Sigmoid colon (tissue), 7 donors: ENCODE results near the gene KIAA1217. TPM values are rescaled to one million over a fixed set of nuclear protein-coding genes. Genes with fewer than 3 reads are reported as not detected.
A peak's percentile ranks its signal among the peaks of the same experiment; 100 is the strongest.
"Not testable (repeated sequence)": the region's sequence is repeated elsewhere in the genome, so short reads cannot be mapped to it uniquely, and the experiment has no call there.

Experiments used
- DNase-seq: peaks from one replicate; pipeline ENCODE4 v3.0.0-alpha.2; 2019
- H3K27ac ChIP-seq, 4 donors: fragments of 200-600 bp; sonication (generic); one replicate each; pipeline ENCODE4 v1.5.1; 2016 to 2019; ENCODE audit warnings: mild to moderate bottlenecking in 1 of 4
- H3K27me3 ChIP-seq, 3 donors: fragments of 200-600 bp; sonication (generic); one replicate each; pipeline ENCODE4 v1.5.1; 2019; ENCODE audit warnings: mild to moderate bottlenecking in 1 of 3
- H3K36me3 ChIP-seq, 4 donors: fragments of 200-600 bp; sonication (generic); one replicate each; pipeline ENCODE4 v1.5.1; 2016 to 2019
- H3K4me1 ChIP-seq, 4 donors: fragments of 200-600 bp; sonication (generic); one replicate each; pipeline ENCODE4 v1.5.1; 2017 to 2019
- H3K4me3 ChIP-seq, 4 donors: fragments of 200-600 bp; sonication (generic); one replicate each; pipeline ENCODE4 v1.5.1; 2017 to 2019; ENCODE audit warnings: mild to moderate bottlenecking in 2 of 4, moderate library complexity in 1 of 4
- H3K9me3 ChIP-seq, 4 donors: fragments of 200-600 bp in 3 of 4; sonication (generic) in 3 of 4; one replicate each; pipeline versions ENCODE4 v1.5.1 to v1.6.1; 2013 to 2019
- CTCF ChIP-seq, 4 experiments: fragments of 450-650 bp in 3 of 4; fragments of 200-600 bp in 1 of 4; IDR thresholded peaks; one replicate each; pipeline ENCODE4 v1.5.1; 2016 to 2019; ENCODE audit warnings: antibody characterized with exemption in 4 of 4, mild to moderate bottlenecking in 3 of 4, moderate library complexity in 2 of 4
- EP300 ChIP-seq, 4 donors: sonication (generic); formaldehyde crosslinking; IDR thresholded peaks; one replicate each; pipeline ENCODE4 v1.6.1; 2017; ENCODE audit warnings: antibody characterized with exemption in 4 of 4
- POLR2A ChIP-seq, 2 donors: fragments of 450-650 bp; IDR thresholded peaks; one replicate each; pipeline ENCODE4 v1.6.1; 2016; ENCODE audit warnings: antibody characterized with exemption in 2 of 2, mild to moderate bottlenecking in 2 of 2, moderate library complexity in 2 of 2
- POLR2AphosphoS5 ChIP-seq, 4 donors: sonication (generic); formaldehyde crosslinking; IDR thresholded peaks; one replicate each; pipeline ENCODE4 v1.6.1; 2017; ENCODE audit warnings: antibody characterized with exemption in 4 of 4
- WGBS, 2 donors: extraction: QIAGEN DNeasy Blood & Tissue Kit; methylation state at CpG; one replicate each; pipeline ENCODE4 v1.1.7; 2013; 5-methylcytosine and 5-hydroxymethylcytosine counted together
- intact Hi-C: fragments of 100-400 bp; cut with DNase I; formaldehyde crosslinking; loops from one replicate; pipeline ENCODE4 v1.15.1; 2023
- polyA plus RNA-seq, 3 donors: library from polyadenylated mRNA; stranded (reverse); fragments of 200-250 nt; gene quantifications; one replicate each; pipeline ENCODE4 v1.2.3, GENCODE V29; 2013
- total RNA-seq, 4 donors: library from RNA; depleted of rRNA; stranded (reverse); fragments of >200 nt; gene quantifications; one replicate each; pipeline ENCODE4 v1.1.0, GENCODE V29; 2016
- donor health status: healthy with polysubstance abuse.
- donor health status: Bipolar disorder and iron deficiency.
- donor health status: healthy.

KIAA1217 gene
- total and polyA plus RNA-seq, 7 donors, result 7.6 to 31.9 (median 15.0) TPM

DNA sequence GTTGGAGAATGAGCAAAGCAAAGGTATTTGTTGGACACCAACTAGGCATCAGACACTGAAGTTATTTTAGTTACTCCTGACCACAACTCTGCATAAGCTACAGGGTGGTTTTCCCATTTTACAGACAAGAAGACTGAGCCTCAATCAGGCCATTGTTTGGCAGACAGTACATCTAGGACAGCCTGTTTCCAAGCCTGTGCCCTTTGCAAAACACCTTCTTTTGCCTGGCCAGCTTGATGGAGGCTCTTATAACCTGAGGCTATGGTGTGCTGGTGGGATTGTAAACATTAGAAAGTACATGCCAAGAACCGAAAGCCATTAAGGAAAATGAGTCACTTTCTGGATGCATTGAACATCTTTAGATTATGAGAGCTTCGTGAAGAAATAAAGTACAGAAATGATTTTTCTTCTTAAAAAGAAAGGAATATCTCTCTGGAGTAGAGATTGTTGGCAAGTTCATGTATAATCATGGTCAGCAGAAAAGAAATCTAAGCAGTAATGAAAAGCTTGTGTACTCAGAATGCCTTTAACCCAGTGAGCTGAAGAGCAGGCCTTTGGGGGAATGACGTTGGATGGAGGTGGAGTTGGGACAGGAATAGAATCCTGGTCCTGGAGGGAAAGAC, 140.6 kb downstream of the KIAA1217 start:
- 51 to 66% methylated on average over 3 of the region's 3 CpGs for WGBS, 2 donors
- H3K27ac ChIP-seq, result peak overlapping the region in 1 of 4 donors; percentile 6
- peaks cover 0 to 20% (median under 1%) of the 10 kb centered on the region in 4 donors for H3K4me1 ChIP-seq
- no peak overlapping the region for H3K4me3 ChIP-seq
- no peaks in the 10 kb centered on the region for H3K27me3 ChIP-seq
- intact Hi-C loops, result loop anchor here (10.0 kb wide), 1 partner anchor 135 kb away; no protein-coding TSS in a partner anchor
- H3K9me3 ChIP-seq, result no peaks in the 10 kb centered on the region
- TF ChIP-seq CTCF (IDR thresholded peaks at IDR 0.05), result no peak
- H3K36me3 ChIP-seq, result no peaks in the 10 kb centered on the region
- DNase-seq, result no peak

DNA sequence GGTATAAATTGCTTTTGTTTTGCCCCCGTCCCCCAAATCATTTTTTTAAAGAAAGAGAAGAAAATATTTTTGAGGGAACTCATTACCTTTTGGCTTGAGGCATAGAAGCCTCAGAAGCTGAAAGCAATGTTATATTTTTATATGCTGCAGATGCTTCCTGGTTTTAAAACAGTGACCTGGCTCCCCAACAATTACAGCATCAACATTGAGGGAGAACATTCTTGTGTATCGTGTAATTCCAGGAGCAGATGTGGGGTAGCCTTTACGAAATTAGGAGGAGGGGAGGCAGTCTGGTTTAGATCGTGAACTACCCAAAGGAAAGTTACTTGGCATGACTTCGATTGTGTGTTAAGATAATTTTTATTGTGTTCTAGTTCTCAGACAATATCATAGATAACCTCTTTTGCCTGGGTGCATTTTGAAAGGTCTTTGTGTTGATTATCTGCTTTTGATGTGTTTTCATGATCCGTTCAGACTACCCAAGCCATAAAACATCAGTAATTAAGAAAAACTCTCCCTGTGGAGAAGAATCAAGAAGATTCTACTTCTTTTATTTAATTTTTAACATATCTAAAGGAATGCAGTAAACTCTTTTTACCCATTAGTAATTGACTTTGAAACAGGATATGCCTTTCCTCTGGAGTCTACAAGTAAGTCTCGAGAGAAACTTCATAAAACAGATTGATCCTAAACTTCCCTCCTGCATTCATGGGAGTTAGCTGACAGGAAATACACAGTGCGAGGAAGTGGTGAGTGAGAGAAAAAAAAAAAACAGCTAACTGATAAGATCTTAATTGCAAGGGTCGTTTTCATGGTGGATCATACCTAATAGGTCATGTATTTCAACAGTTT, 141.4 kb downstream of the KIAA1217 start:
- H3K4me3 ChIP-seq, result no peak overlapping the region
- intact Hi-C loops, result loop anchor here (10.0 kb wide), 1 partner anchor 135 kb away; no protein-coding TSS in a partner anchor
- no peaks in the 10 kb centered on the region for H3K36me3 ChIP-seq
- TF ChIP-seq POLR2AphosphoS5 (IDR thresholded peaks at IDR 0.05), result no peak
- no peak for TF ChIP-seq EP300 (IDR thresholded peaks at IDR 0.05)
- TF ChIP-seq POLR2A (IDR thresholded peaks at IDR 0.05), result no peak
- no peak for TF ChIP-seq CTCF (IDR thresholded peaks at IDR 0.05)
- H3K9me3 ChIP-seq, result no peaks in the 10 kb centered on the region
- H3K4me1 ChIP-seq, result peaks cover 0 to 12% (median 0%) of the 10 kb centered on the region in 4 donors
- 24 to 36% methylated on average over 9 of the region's 9 CpGs for WGBS, 2 donors
- H3K27me3 ChIP-seq, result no peaks in the 10 kb centered on the region
- DNase-seq, result no peak
- H3K27ac ChIP-seq, result peak overlapping the region in 2 of 4 donors; percentile 6 to 49

DNA sequence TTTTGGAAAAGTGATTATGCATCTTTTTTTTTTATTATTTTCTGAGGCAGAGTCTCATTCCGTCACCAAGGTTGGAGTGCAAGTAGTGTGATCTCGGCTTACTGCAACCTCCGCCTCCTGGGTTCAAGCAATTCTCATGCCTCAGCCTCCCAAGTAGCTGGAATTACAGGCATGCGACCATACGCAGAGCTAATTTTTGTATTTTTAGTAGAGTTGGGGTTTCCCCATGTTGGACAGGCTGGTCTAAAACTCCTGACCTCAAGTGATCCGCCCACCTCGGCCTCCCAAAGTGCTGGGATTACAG, 141.9 kb downstream of the KIAA1217 start:
- H3K27ac ChIP-seq, result peak overlapping the region in 1 of 4 donors; percentile 49
- DNase-seq, H3K4me3 ChIP-seq, H3K27me3 ChIP-seq, H3K36me3 ChIP-seq, H3K9me3 ChIP-seq: not testable (repeated sequence)
- intact Hi-C loops, result loop anchor here (10.0 kb wide), 1 partner anchor 136 kb away; no protein-coding TSS in a partner anchor
- 91 to 94% methylated on average over 7 of the region's 7 CpGs for WGBS, 2 donors
- peaks cover 0 to 12% (median 0%) of the 10 kb centered on the region in 4 donors for H3K4me1 ChIP-seq

GRCh38 chr10:24351961-24352360, 143.0 kb downstream of the KIAA1217 start:
- Histone ChIP-seq H3K4me3 (no peak overlapping the region), H3K9me3 (no peaks in the 10 kb centered on the region), H3K36me3 (no peaks in the 10 kb centered on the region), H3K27ac (no peak overlapping the region), H3K4me1 (peaks cover 0 to 12% (median 0%) of the 10 kb centered on the region in 4 donors), H3K27me3 (no peaks in the 10 kb centered on the region)
- DNase-seq, result no peak
- intact Hi-C loops, result loop anchor here (10.0 kb wide), 1 partner anchor 137 kb away; no protein-coding TSS in a partner anchor
- WGBS, 2 donors, result 93 to 94% methylated on average over 4 of the region's 4 CpGs
- TF ChIP-seq CTCF (IDR thresholded peaks at IDR 0.05), result no peak
- no peak for TF ChIP-seq POLR2AphosphoS5 (IDR thresholded peaks at IDR 0.05)
- TF ChIP-seq EP300 (IDR thresholded peaks at IDR 0.05), result no peak

- Histone ChIP-seq H3K27ac (peak overlapping the region in 1 of 4 donors; percentile 31), H3K4me1 (peaks cover 0 to 12% (median 0%) of the 10 kb centered on the region in 4 donors), H3K27me3 (no peaks in the 10 kb centered on the region), H3K36me3 (no peaks in the 10 kb centered on the region), H3K4me3 (no peak overlapping the region), H3K9me3 (no peaks in the 10 kb centered on the region)
- 88 to 90% methylated on average over 2 of the region's 2 CpGs for WGBS, 2 donors
- intact Hi-C loops, result loop anchor here (10.0 kb wide), 1 partner anchor 138 kb away; no protein-coding TSS in a partner anchor
- no peak for DNase-seq
- TF ChIP-seq POLR2AphosphoS5 (IDR thresholded peaks at IDR 0.05) (no peak), CTCF (IDR thresholded peaks at IDR 0.05) (no peak), EP300 (IDR thresholded peaks at IDR 0.05) (no peak), POLR2A (IDR thresholded peaks at IDR 0.05) (no peak)
Measured at GRCh38 chr10:24352399-24352798, 143.5 kb downstream of the KIAA1217 start.
